Measurements from ENCODE around the gene NFATC2.

The NFATC2 gene

DNA sequence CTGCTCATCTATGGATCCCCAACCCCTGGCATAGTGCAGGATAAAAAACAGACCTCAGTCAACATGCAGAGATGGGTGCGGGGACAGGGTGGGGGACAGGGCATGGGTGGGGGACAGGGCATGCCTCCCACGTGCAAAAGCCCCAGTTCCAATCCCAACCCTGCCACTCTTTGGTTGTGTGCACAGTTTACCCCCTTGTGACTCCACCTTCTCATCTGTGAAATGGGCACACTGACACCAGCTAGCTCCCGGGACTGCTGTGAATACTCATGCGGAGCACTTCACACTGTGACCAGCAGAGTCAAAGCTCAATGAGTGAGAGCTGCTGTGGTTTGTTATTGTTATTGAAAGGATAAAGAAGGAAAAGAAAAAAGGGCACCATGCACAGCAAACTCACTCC lies 69.3 kb downstream of the NFATC2 start:
- in situ Hi-C loops (cut with HindIII; ENCODE audit: low sequenced_read_pairs), result no loop called here
- no peak for DNase-seq (ENCODE audit: low read depth, low spot score)
- TF ChIP-seq, protein P1, sequence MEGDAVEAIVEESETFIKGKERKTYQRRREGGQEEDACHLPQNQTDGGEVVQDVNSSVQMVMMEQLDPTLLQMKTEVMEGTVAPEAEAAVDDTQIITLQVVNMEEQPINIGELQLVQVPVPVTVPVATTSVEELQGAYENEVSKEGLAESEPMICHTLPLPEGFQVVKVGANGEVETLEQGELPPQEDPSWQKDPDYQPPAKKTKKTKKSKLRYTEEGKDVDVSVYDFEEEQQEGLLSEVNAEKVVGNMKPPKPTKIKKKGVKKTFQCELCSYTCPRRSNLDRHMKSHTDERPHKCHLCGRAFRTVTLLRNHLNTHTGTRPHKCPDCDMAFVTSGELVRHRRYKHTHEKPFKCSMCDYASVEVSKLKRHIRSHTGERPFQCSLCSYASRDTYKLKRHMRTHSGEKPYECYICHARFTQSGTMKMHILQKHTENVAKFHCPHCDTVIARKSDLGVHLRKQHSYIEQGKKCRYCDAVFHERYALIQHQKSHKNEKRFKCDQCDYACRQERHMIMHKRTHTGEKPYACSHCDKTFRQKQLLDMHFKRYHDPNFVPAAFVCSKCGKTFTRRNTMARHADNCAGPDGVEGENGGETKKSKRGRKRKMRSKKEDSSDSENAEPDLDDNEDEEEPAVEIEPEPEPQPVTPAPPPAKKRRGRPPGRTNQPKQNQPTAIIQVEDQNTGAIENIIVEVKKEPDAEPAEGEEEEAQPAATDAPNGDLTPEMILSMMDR (IDR thresholded peaks at IDR 0.05; ENCODE audit: low read depth, low read length), result no peak
- no peak overlapping the region for H3K4me3 ChIP-seq (ENCODE audit: low read depth, low read length)

DNA sequence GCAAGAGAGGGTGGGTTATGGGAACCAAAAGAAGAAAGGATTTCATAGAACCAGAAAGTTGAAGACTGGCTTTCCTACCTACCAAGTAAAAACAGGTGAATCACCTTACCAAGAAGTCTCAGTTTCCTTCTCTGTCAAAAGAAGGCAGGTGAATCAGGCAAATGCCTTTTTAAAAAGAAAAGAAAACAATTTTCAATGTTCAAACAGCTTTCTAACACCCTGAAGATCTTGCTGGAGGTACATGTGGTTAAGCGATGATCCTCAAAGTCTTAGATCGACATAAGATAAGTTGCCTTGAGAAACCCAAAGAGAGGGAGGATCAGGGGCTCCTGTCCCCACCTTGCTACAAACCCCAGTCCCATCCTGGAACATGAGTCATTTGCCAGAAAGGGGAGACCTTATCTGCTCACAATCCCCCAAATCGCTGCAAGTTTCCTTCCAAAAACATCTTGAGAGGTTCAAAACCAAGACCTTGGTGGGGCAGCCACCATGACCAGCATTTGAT lies 71.6 kb downstream of the NFATC2 start:
- in situ Hi-C loops (cut with HindIII; ENCODE audit: low sequenced_read_pairs), result no loop called here
- no peak overlapping the region for H3K4me3 ChIP-seq (ENCODE audit: low read depth, low read length)
- TF ChIP-seq, protein P1 (IDR thresholded peaks at IDR 0.05; ENCODE audit: low read depth, low read length), result no peak
- no peak for DNase-seq (ENCODE audit: low read depth, low spot score)

DNA sequence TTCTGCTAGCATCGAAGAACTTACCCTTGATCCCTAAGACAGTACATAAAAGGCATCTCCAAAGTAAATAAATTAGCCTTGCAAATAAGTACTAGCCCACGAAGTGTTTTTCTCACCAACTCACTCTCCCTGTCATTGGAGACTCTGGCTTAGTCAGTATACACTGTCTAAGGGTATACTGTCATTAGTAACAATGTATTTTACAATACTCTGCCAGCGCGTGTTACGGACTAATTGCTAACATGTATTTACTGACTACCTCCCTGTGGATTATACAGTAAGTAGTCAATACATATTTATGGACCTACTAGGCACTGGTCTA lies 72.1 kb downstream of the NFATC2 start:
- TF ChIP-seq, protein P1 (IDR thresholded peaks at IDR 0.05; ENCODE audit: low read depth, low read length), result no peak
- in situ Hi-C loops (cut with HindIII; ENCODE audit: low sequenced_read_pairs), result no loop called here
- DNase-seq (ENCODE audit: low read depth, low spot score), result no peak
- H3K4me3 ChIP-seq (ENCODE audit: low read depth, low read length), result no peak overlapping the region

DNA sequence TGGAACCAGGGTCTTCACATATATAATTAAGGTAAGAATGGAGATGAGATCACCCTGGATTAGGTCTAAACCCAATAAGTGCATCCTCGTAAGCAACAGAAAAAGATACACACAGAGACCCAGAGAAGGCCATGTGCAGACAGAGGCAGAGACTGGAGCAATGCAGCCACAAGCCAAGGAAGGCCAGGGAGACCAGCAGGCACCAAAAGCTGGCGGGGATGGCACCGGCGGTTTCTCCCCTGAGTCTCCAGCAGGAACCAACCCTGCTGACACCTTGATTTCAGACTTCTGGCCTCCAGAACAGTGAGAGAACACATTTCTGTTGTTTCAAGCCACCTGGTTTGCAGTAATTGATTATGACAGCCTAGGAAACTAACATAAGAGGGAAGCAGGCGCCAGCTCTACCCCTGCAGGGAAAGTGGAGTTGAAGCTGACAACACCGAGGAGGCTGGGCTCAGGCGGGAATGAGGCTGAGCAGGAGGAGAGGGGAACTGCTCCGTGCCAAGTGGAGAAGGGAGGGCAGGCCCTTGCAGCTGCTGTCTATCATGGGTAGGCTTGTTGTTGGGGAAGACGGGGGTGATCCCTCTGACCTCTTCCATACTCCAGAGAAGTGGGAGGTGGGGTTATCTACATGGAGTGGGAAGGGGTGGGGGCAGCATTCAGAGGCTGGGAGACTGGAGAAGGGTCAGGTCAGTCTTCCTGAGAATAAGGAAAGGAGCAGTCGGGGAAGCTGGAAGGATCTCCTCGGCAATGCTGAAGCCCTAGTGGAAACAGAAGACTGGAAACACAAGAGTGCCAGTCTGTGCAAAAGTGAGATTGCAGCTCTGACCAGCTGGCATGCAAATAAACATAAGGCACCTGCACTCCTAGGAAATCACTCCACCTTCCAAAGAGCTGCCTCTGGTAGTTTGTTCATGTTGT lies 72.7 kb downstream of the NFATC2 start:
- in situ Hi-C loops (cut with HindIII; ENCODE audit: low sequenced_read_pairs), result no loop called here

DNA sequence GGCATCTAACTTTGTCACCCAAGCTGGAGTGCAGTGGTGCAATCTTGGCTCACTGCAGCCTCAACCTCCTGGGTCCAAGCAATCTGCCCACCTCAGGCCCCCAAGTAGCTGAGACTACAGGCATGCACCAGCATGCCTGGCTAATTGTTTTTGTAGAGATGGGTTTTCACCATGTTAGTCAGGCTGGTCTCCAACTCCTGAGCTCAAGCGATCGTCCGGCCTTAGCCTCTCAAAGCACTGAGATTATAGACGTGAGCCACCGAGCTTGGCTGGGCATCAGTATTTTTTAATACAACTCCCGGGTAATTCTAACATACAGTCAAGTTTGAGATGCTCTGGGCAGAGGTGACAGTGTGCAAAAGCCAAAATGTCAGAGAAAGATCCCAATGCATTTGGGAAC lies 73.5 kb downstream of the NFATC2 start:
- in situ Hi-C loops (cut with HindIII; ENCODE audit: low sequenced_read_pairs), result no loop called here
- TF ChIP-seq, protein P1 (IDR thresholded peaks at IDR 0.05; ENCODE audit: low read depth, low read length), result no peak
- no peak overlapping the region for H3K4me3 ChIP-seq (ENCODE audit: low read depth, low read length)
- no peak for DNase-seq (ENCODE audit: low read depth, low spot score)

More for the DNA sequence above, 72.7 kb downstream of the NFATC2 start:
- TF ChIP-seq, protein P1 (IDR thresholded peaks at IDR 0.05; ENCODE audit: low read depth, low read length), result no peak
- DNase-seq (ENCODE audit: low read depth, low spot score), result no peak
- no peak overlapping the region for H3K4me3 ChIP-seq (ENCODE audit: low read depth, low read length)

DNA sequence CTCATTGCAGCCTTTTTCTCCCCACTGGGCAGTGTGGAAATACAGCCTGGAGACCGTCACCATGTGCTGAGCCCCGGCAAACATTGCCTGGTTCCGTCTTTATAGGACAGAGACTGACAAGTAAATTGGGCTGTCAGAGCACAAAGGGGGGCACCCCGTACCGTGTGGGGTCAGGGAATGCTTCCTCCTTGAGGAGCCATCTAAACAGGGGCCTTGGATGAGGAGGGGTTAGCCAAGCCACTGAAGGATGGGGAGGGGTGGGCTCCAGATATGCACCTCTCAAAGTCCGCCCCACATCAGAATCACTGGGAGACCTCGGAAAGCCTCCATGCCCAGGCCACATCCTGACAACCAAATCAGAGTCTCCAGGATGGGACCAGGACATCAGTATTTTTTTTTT lies 73.9 kb downstream of the NFATC2 start:
- in situ Hi-C loops (cut with HindIII; ENCODE audit: low sequenced_read_pairs), result no loop called here
- DNase-seq (ENCODE audit: low read depth, low spot score), result no peak
- H3K4me3 ChIP-seq (ENCODE audit: low read depth, low read length), result no peak overlapping the region
- TF ChIP-seq, protein P1 (IDR thresholded peaks at IDR 0.05; ENCODE audit: low read depth, low read length), result no peak
